ENCODE measurements around the gene CAPN12. TPM values are rescaled to one million over a fixed set of nuclear protein-coding genes. Genes with fewer than 3 reads are reported as not detected.

Gene CAPN12
- total and polyA plus RNA-seq, 2 of the 8 experiments (the other 6 are each of a cell fraction or from before 2014, with no cell fraction given): 8.8 to 20.0 TPM

- TF ChIP-seq CHD2 (IDR thresholded peaks at IDR 0.05; ENCODE audit: low read length) (no peak), POLR2AphosphoS5 (IDR thresholded peaks at IDR 0.05; ENCODE audit: low read depth, low read length) (peak; percentile 15; the same call in 1 of the 2 replicates), CTBP2 (IDR thresholded peaks at IDR 0.05; ENCODE audit: borderline replicate concordance, insufficient read depth, insufficient read length, low read length) (no peak), SIX5 (IDR thresholded peaks at IDR 0.05; ENCODE audit: low read depth, low read length) (no peak), HDAC2 (IDR thresholded peaks at IDR 0.05; ENCODE audit: borderline replicate concordance in 1 of 2, low read depth in 2 of 2, low read length in 2 of 2) (peak in 1 of 2 experiments; percentile 82; a peak in 1 of 4 replicates), TBP (IDR thresholded peaks at IDR 0.05; ENCODE audit: low read depth, low read length) (no peak; the same call in 1 of the 2 replicates), USF2 (IDR thresholded peaks at IDR 0.05; ENCODE audit: low read length) (peak; percentile 85), NANOG (IDR thresholded peaks at IDR 0.05; ENCODE audit: insufficient read depth, low read depth, low read length, poor library complexity, severe bottlenecking) (no peak), CBX5 (IDR thresholded peaks at IDR 0.05; ENCODE audit: low read depth, low read length) (no peak), NRF1 (IDR thresholded peaks at IDR 0.05; ENCODE audit: low read depth, low read length) (no peak), RBBP5 (IDR thresholded peaks at IDR 0.05; ENCODE audit: borderline replicate concordance, low read depth, low read length) (no peak; the same call in 1 of the 2 replicates), EP300 (IDR thresholded peaks at IDR 0.05; ENCODE audit: borderline replicate concordance in 1 of 2, low read depth in 2 of 2, low read length in 2 of 2) (peak in 1 of 2 experiments; percentile 84; a peak in 1 of 3 replicates), ATF2 (IDR thresholded peaks at IDR 0.05; ENCODE audit: low read length) (no peak), MAX (IDR thresholded peaks at IDR 0.05) (peak; percentile 16; the same call in 1 of the 2 replicates)
Measured at GRCh38 chr19:38683393-38684077, 60.7 kb downstream of the CAPN12 start (continued).
